Neural progenitor cell (in vitro differentiated cells): ENCODE data around the gene CAMKK1. TPM values are rescaled to one million over a fixed set of nuclear protein-coding genes. Genes with fewer than 3 reads are reported as not detected.

Experiments
- DNase-seq: peaks from one replicate; pipeline ENCODE4 v3.0.0-alpha.2; 2016; ENCODE audit warnings: low spot score
- H2AFZ ChIP-seq: fragments of 200-600 bp; sonication (generic); replicated peaks from 2 replicates; pipeline ENCODE4 v1.6.1; 2016; ENCODE audit warnings: antibody characterized with exemption
- H3F3A ChIP-seq: fragments of 200-600 bp; sonication (generic); 2 replicates; pipeline ENCODE4 v1.6.1; 2016; ENCODE audit warnings: antibody characterized with exemption, low read depth
- H3K27ac ChIP-seq: fragments of 200-600 bp; sonication (generic); 2 replicates; pipeline ENCODE4 v1.5.1; 2016; ENCODE audit warnings: mild to moderate bottlenecking
- H3K27me3 ChIP-seq: fragments of 200-600 bp; sonication (generic); 2 replicates; pipeline ENCODE4 v1.6.1; 2016; ENCODE audit warnings: mild to moderate bottlenecking, moderate library complexity
- H3K36me3 ChIP-seq: fragments of 200-600 bp; sonication (generic); 2 replicates; pipeline ENCODE4 v1.5.1; 2016
- H3K4me1 ChIP-seq: fragments of 200-600 bp; sonication (generic); 2 replicates; pipeline ENCODE4 v1.6.1; 2016; ENCODE audit warnings: mixed run types
- H3K4me2 ChIP-seq: fragments of 200-600 bp; sonication (generic); 2 replicates; pipeline ENCODE4 v1.6.1; 2016
- H3K4me3 ChIP-seq: fragments of 200-600 bp; sonication (generic); 2 replicates; pipeline ENCODE4 v1.5.1; 2016
- H3K79me2 ChIP-seq: fragments of 200-600 bp; sonication (generic); 2 replicates; pipeline ENCODE4 v1.6.1; 2016; ENCODE audit warnings: low read depth
- H3K9ac ChIP-seq: fragments of 200-600 bp; sonication (generic); 2 replicates; pipeline ENCODE4 v1.6.1; 2016
- H3K9me3 ChIP-seq: fragments of 200-600 bp; sonication (generic); 2 replicates; pipeline ENCODE4 v1.5.1; 2016; ENCODE audit warnings: low read depth
- H4K20me1 ChIP-seq: fragments of 200-600 bp; sonication (generic); 2 replicates; pipeline ENCODE4 v1.6.1; 2016; ENCODE audit warnings: low read depth
- H3K27ac Mint-ChIP-seq: 3 replicates; pipeline ENCODE4 v1.8.0; 2021; ENCODE audit warnings: mixed read lengths
- H3K27me3 Mint-ChIP-seq: 2 replicates; pipeline ENCODE4 v1.8.0; 2022; ENCODE audit warnings: low read depth, mild to moderate bottlenecking, inconsistent platforms, moderate library complexity, mixed read lengths; ENCODE audit not compliant: insufficient read depth
- H3K36me3 Mint-ChIP-seq: 3 replicates; pipeline ENCODE4 v1.8.0; 2021; ENCODE audit warnings: mixed read lengths
- H3K4me1 Mint-ChIP-seq: 3 replicates; pipeline ENCODE4 v1.8.0; 2021; ENCODE audit warnings: mixed read lengths
- H3K4me3 Mint-ChIP-seq: 3 replicates; pipeline ENCODE4 v1.8.0; 2021; ENCODE audit warnings: mild to moderate bottlenecking, moderate library complexity, mixed read lengths
- H3K9me3 Mint-ChIP-seq: 3 replicates; pipeline ENCODE4 v1.8.0; 2020; ENCODE audit warnings: mixed read lengths
- CTCF ChIP-seq: fragments of 200-600 bp; sonication (generic); IDR thresholded peaks from 2 replicates; pipeline ENCODE4 v1.5.1; 2017; ENCODE audit warnings: antibody characterized with exemption, mild to moderate bottlenecking
- EZH2 ChIP-seq: fragments of 200-600 bp; sonication (generic); IDR thresholded peaks from 2 replicates; pipeline ENCODE4 v1.6.1; 2017; ENCODE audit warnings: antibody characterized with exemption, mild to moderate bottlenecking, moderate library complexity
- EZH2phosphoT487 ChIP-seq: fragments of 200-600 bp; sonication (generic); IDR thresholded peaks from 2 replicates; pipeline ENCODE4 v1.6.1; 2017; ENCODE audit warnings: antibody characterized with exemption
- total RNA-seq: library from RNA; depleted of rRNA; stranded (reverse); fragments of >200 nt; gene quantifications from 2 replicates; pipeline ENCODE4 v1.2.3, GENCODE V29; 2015; ENCODE audit warnings: low replicate concordance

Gene CAMKK1
- total RNA-seq, 1 donor from 2014 or later: 2.9 TPM

DNA sequence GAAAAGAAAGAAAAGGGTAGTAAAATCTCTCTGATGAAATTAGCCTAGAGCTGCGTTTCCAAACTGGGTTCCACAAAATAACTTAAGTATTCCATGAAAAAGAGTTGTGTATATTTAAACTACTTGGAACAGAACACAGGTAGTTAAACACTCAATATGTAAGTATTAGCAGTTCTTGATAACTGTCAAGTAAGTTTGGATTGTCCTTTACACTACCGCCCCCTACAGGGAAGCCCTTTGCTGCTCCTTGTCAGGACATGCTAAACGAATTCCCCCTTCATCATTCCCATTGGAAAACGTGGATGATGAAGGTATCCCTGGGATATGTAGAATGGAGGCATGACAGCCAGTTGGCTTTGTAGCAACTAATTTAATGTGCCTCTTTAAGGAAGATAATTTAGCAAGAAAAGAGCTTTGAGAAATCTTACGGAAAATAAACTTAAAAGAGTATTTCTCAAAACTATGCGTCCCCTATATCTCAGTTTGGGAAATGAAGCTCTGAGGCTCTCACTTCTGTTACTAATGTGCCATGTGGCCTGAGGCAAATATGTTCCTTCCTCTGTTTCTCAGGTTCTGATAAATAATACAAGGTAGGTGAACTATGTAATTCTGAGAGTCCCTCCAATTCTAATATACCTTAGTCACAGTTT lies 65.6 kb downstream of the CAMKK1 start:
- H3K36me3 Mint-ChIP-seq: peaks cover 13% of the 10 kb centered on the region

DNA sequence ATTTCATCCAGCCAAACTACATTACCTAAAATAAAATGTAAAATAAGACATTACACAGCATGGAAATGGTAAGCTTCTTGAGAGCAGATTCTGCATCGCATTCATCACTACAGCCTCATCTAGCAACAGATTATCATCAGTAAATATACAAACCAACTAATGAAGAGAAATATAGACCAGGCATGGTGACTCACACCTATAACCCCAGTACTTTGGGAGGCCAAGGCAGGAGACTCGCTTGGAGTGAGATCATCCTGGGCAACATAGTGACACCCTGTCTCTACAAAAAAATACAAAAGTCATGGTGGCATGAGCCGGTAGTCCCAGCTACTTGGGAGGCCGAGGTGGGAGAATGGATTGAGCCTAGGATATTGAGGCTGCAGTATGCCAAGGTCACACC lies 66.7 kb downstream of the CAMKK1 start:
- H3K36me3 ChIP-seq: peaks cover 21% of the 10 kb centered on the region
- H3K4me1 ChIP-seq: no peaks in the 10 kb centered on the region
- no peak overlapping the region for H2AFZ ChIP-seq
- H3K27me3 ChIP-seq: no peaks in the 10 kb centered on the region
- H3K27me3 Mint-ChIP-seq: no peaks in the 10 kb centered on the region
- H3F3A ChIP-seq: peaks cover 18% of the 10 kb centered on the region
- no peaks in the 10 kb centered on the region for H3K9me3 ChIP-seq
- no peak overlapping the region for H3K4me3 ChIP-seq
- no peak overlapping the region for H3K4me2 ChIP-seq
- no peak overlapping the region for H3K9ac ChIP-seq
- H4K20me1 ChIP-seq: peaks cover 8% of the 10 kb centered on the region
- no peak overlapping the region for H3K27ac Mint-ChIP-seq
- no peak overlapping the region for H3K4me3 Mint-ChIP-seq
- H3K4me1 Mint-ChIP-seq: no peaks in the 10 kb centered on the region
- H3K9me3 Mint-ChIP-seq: no peaks in the 10 kb centered on the region
- TF ChIP-seq EZH2: no peak
- TF ChIP-seq EZH2phosphoT487: no peak
- TF ChIP-seq CTCF: no peak
- DNase-seq: no peak
- H3K27ac ChIP-seq: no peak overlapping the region
- H3K36me3 Mint-ChIP-seq: peaks cover 19% of the 10 kb centered on the region
- H3K79me2 ChIP-seq: peaks cover 4% of the 10 kb centered on the region

More for the DNA sequence above, 65.6 kb downstream of the CAMKK1 start:
- peaks cover 10% of the 10 kb centered on the region for H3K79me2 ChIP-seq
- H3K9me3 Mint-ChIP-seq: no peaks in the 10 kb centered on the region
- H3K9ac ChIP-seq: no peak overlapping the region
- peaks cover 16% of the 10 kb centered on the region for H3K36me3 ChIP-seq
- no peaks in the 10 kb centered on the region for H3K27me3 ChIP-seq
- no peak overlapping the region for H3K4me2 ChIP-seq
- no peak overlapping the region for H3K27ac ChIP-seq
- no peaks in the 10 kb centered on the region for H3K27me3 Mint-ChIP-seq
- H4K20me1 ChIP-seq: peaks cover 8% of the 10 kb centered on the region
- TF ChIP-seq EZH2 (no peak), EZH2phosphoT487 (no peak), CTCF (peak; percentile 85)
- no peak overlapping the region for H3K4me3 ChIP-seq
- no peaks in the 10 kb centered on the region for H3K4me1 ChIP-seq
- peaks cover 18% of the 10 kb centered on the region for H3F3A ChIP-seq
- no peak overlapping the region for H3K4me3 Mint-ChIP-seq
- no peaks in the 10 kb centered on the region for H3K9me3 ChIP-seq
- H2AFZ ChIP-seq: no peak overlapping the region
- peak; percentile 83 for DNase-seq
- no peak overlapping the region for H3K27ac Mint-ChIP-seq
- no peaks in the 10 kb centered on the region for H3K4me1 Mint-ChIP-seq

DNA sequence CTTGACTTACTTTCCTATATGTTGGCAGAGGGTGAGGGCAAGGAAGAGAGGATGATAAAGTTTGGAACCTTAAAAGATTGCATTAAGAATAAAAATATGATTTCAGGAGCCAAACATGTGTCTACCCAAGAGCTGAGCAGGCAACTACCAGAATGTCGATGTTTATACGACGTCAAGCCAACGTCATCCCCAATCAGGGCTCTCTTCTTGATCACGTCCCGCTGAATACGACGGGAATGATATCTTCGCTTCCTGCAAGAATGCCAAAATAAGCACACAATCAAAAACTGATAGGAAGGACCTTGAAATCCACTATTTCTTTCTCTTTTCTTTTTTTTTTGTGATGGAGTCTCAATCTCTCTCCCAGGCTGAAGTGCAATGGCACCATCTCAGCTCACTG lies 71.8 kb downstream of the CAMKK1 start:
- H3K27ac ChIP-seq: no peak overlapping the region

More for the DNA sequence above, 71.8 kb downstream of the CAMKK1 start:
- TF ChIP-seq EZH2phosphoT487 (no peak), EZH2 (no peak), CTCF (no peak)
- no peaks in the 10 kb centered on the region for H3K4me1 Mint-ChIP-seq
- DNase-seq: no peak
- H3K27me3 ChIP-seq: no peaks in the 10 kb centered on the region
- H3K4me1 ChIP-seq: no peaks in the 10 kb centered on the region
- H3K36me3 Mint-ChIP-seq: peaks cover 28% of the 10 kb centered on the region
- no peak overlapping the region for H3K4me2 ChIP-seq
- H2AFZ ChIP-seq: no peak overlapping the region
- no peak overlapping the region for H3K9ac ChIP-seq
- no peak overlapping the region for H3K27ac Mint-ChIP-seq
- H3F3A ChIP-seq: peaks cover 18% of the 10 kb centered on the region
- no peaks in the 10 kb centered on the region for H3K27me3 Mint-ChIP-seq
- H3K9me3 Mint-ChIP-seq: no peaks in the 10 kb centered on the region
- no peak overlapping the region for H3K4me3 Mint-ChIP-seq
- no peaks in the 10 kb centered on the region for H4K20me1 ChIP-seq
- no peaks in the 10 kb centered on the region for H3K9me3 ChIP-seq
- H3K36me3 ChIP-seq: peaks cover 46% of the 10 kb centered on the region
- H3K4me3 ChIP-seq: no peak overlapping the region
- H3K79me2 ChIP-seq: no peaks in the 10 kb centered on the region
